ENCODE measurements around the gene SMC4.

The SMC4 gene

GRCh38 chr3:160395297-160395696 is 4.2 kb upstream of the SMC4 start:
- no peak for DNase-seq (ENCODE audit: low spot score)

GRCh38 chr3:160398820-160399124 is 678 bp upstream of the SMC4 start:
- DNase-seq (ENCODE audit: low spot score), result no peak

GRCh38 chr3:160400030-160400701 is 716 bp downstream of the SMC4 start:
- peak; percentile 56 for DNase-seq (ENCODE audit: low spot score)

- no peak for DNase-seq (ENCODE audit: low spot score)
Measured at GRCh38 chr3:160400702-160401150, 1.3 kb downstream of the SMC4 start.

- DNase-seq (ENCODE audit: low spot score), result peak; percentile 65
Measured at GRCh38 chr3:160401291-160402095, 2.0 kb downstream of the SMC4 start.

GRCh38 chr3:160402221-160403027 is 3.0 kb downstream of the SMC4 start:
- DNase-seq (ENCODE audit: low spot score), result peak; percentile 13

- DNase-seq (ENCODE audit: low spot score), result peak; percentile 9
Measured at GRCh38 chr3:160403028-160403545, 3.6 kb downstream of the SMC4 start.

GRCh38 chr3:160403796-160404470 is 4.5 kb downstream of the SMC4 start:
- peak; percentile 8 for DNase-seq (ENCODE audit: low spot score)

GRCh38 chr3:160409812-160410610 is 10.6 kb downstream of the SMC4 start:
- no peak for DNase-seq (ENCODE audit: low spot score)

- no peak for DNase-seq (ENCODE audit: low spot score)
Measured at GRCh38 chr3:160412477-160412876, 13.0 kb downstream of the SMC4 start.

- peak; percentile 90 for DNase-seq (ENCODE audit: low spot score)
Measured at GRCh38 chr3:160413613-160414248, 14.3 kb downstream of the SMC4 start.

- DNase-seq (ENCODE audit: low spot score), result no peak
Measured at GRCh38 chr3:160417311-160417710, 17.9 kb downstream of the SMC4 start.

GRCh38 chr3:160427832-160428424 is 28.5 kb downstream of the SMC4 start:
- DNase-seq (ENCODE audit: low spot score), result no peak

GRCh38 chr3:160434071-160434470 is 34.6 kb downstream of the SMC4 start:
- DNase-seq (ENCODE audit: low spot score), result no peak

- DNase-seq (ENCODE audit: low spot score), result no peak
Measured at GRCh38 chr3:160435095-160435494, 35.6 kb downstream of the SMC4 start.

- DNase-seq (ENCODE audit: low spot score), result no peak
Measured at GRCh38 chr3:160435747-160436146, 36.3 kb downstream of the SMC4 start.

- no peak for DNase-seq (ENCODE audit: low spot score)
Measured at GRCh38 chr3:160437083-160437455, 37.6 kb downstream of the SMC4 start.

GRCh38 chr3:160440687-160441086 is 41.2 kb downstream of the SMC4 start:
- no peak for DNase-seq (ENCODE audit: low spot score)

GRCh38 chr3:160444411-160444810 is 45.0 kb downstream of the SMC4 start:
- DNase-seq (ENCODE audit: low spot score), result peak; percentile 42

- no peak for DNase-seq (ENCODE audit: low spot score)
Measured at GRCh38 chr3:160445854-160446253, 46.4 kb downstream of the SMC4 start.
